Measurements from ENCODE around the gene KPNA6.
"Not testable (repeated sequence)": the region's sequence is repeated elsewhere in the genome, so short reads cannot be mapped to it uniquely, and the experiment has no call there.

KPNA6 gene

DNA sequence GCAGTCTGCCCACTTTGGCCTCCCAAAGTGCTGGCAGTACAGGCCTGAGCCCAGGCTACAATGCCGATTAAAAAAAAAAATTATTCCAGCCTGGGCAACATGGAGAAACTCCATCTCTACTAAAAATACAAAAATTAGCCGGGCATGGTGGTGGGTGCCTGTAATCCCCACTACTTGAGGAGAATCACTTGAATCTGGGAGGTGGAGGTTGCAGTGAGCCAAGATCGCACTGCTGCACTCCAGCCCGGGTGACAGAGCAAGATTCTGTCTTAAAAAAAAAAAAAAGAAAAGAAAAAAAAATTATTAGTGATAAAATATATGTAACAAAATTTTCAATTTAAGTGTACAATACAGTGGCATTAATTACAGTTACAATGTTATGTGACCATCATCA, 35.4 kb downstream of the KPNA6 start:
- DNase-seq, result not testable (repeated sequence)

DNA sequence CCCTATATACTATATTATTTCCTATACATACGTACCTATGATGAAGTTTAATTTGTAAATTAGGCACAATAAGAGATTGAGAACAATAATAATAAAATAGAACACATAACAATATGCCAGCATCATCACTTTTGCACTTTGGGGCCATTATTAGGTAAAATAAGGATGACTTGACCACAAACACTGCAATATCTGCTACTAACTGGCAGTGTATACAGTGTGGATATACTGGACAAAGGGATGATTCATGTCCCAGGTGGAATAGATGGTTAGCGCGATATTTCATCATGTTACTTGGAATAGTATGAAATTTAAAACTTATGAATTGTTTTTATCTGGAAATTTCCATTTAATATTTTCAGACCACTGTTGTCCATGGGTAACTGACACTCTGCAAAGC, 36.2 kb downstream of the KPNA6 start:
- no peak for DNase-seq

DNA sequence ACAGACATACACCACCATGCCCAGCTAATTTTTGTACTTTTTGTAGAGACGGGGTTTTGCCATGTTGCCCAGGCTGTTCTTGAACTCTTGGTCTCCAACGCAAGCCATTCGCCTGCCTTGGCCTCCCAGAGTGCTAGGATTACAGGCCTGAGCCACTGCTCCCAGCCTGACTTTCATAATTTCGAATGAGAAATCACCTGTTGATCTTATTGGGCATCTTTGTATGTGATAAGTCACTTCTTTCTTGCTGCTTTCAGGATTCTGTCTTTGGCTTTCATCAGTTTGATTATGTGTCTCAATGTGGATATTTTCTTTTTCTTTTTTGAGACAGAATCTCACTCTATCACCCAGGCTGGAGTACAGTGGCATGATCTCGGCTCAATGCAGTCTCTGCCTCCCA, 39.9 kb downstream of the KPNA6 start:
- not testable (repeated sequence) for DNase-seq

DNA sequence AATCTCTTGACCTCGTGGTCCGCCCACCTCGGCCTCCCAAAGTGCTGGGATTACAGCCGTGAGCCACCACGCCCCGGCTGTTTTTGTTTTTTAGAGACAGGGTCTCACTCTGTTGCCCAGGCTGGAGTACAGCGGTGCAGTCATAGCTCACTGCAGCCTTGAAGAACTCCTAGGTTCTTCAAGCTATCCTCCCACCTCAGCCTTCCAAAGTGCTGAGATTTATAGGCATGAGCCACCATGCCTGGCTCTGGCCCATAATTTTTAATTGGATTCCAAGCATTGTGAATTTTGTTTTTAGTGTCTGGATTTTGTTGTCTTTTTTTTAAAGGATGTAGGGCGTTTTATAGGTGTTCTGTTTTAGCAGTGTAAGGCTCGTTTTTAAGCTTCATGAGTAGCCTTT, 43.0 kb downstream of the KPNA6 start:
- DNase-seq, result no peak

DNA sequence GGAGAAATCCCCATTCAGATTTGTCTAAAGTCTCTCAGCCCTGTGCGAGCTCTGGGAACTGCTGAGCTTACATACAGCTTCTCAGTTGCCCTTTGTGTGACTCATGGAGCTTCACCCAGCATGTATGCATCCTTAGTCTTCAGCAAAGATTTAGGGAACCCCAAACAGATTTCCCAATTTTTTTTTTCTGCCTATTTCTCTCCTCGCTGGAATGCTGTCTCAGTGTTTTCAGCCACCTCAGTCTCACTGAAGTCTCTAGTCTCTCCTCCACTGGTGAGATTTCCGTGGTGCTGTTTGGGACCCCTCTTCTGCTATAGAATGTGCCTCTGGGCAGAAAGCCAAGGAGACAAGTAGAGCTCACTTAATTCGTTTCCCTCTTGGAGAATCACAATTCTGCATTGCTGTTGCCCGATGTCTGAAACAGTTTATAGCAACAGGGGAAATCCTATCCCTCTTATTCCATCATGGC, 43.5 kb downstream of the KPNA6 start:
- peak; percentile 77 for DNase-seq

DNA sequence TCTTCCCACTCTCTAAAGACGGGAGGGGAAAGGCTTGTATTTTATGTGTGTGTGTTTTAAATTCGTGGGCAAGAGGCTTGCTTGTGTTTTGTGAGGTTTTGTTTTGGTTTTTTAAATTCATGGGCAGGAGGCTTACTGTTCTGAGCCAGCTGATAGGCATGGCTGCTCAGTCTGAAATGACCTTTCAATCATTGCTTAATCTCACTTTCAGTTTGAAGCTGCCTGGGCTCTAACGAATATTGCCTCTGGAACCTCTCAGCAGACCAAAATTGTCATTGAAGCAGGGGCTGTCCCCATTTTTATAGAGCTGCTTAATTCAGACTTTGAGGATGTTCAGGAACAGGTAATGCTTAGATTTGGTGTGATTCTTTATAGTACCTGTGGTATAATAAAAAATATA, 51.3 kb downstream of the KPNA6 start:
- DNase-seq, result no peak

DNA sequence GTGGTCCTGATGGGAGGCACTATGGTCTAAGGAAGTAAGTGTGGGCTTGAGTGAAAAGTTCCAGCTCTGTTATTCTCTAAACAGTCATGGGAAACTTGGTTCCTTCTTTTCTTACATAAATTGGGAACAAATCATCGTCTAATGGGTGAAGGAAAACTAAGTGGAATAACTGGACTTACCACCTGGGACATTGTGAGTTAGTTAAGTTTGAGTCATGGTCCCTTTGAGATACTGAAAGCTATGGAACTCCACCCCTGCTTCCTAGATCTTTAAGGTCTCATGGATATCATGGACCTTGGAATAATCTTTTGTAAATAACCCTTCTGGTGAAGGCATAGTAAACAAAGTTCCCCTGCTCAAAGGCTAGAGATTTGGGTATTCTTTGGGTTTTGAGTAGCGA, 55.5 kb downstream of the KPNA6 start:
- no peak for DNase-seq

DNA sequence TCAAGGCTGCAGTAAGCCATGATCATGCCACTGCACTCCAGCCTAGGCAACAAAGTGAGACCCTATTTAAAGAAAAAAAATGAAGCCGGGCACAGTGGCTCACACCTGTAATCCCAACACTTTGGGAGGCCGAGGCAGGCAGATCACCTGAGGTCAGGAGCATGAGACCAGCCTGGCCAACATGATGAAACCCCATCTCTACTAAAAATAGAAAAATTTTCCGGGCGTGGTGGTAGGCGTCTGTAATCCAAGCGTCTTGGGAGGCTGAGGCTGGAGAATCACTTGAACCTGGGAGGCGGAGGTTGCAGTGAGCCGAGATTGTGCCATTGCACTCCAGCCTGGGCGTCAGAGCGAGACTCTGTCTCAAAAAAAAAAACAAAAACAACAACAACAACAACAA, 57.8 kb downstream of the KPNA6 start:
- DNase-seq, result not testable (repeated sequence)

DNA sequence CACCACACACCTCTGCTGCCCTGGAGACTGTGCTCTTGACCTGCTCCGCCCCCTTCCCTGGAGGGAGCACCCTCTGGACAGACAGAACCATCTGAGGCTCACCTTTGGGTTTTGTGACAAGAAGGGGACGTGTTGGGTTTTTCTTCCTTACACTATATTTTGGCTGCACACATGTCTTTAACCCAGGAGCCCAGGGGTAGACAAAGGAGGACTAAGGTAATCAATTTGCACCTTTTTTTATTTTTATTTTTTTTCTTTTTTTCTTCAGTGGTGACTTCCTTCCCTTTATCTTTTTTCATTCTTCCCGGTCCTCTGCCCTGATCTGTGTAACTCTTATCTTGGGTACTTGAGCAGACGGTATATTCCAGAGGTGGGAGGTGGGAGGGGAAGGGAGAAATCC, 63.1 kb downstream of the KPNA6 start:
- DNase-seq, result no peak

DNA sequence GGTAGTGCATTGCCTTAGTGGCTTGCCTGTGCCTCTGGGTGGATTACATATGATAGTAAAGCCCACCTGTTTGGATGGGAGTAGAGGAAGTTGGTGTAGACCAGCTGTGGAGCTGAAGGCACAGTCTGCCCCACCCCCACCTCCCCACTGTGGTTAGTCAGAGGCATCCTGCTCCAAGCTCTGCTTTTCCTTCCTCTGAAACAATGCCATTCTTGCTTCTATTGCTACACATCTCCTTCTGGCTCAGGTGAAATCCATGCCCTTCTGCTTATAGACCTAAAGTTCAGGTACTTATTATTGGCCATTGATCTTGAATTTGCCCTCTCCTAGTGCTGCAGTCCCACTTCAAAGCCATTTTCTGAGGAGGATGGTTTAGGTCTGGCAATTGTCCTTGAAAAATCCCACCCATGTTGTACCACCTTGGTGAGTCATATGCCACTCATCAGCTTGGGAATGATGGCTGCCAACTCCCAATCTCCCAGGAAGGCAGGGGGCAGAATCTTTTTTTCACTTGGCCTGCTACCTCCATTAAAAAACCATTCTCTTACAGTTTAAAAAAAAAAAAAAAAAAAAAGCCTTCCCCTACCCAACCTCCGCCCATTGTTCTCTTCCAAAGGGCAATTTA, 64.9 kb downstream of the KPNA6 start:
- DNase-seq, result no peak

DNA sequence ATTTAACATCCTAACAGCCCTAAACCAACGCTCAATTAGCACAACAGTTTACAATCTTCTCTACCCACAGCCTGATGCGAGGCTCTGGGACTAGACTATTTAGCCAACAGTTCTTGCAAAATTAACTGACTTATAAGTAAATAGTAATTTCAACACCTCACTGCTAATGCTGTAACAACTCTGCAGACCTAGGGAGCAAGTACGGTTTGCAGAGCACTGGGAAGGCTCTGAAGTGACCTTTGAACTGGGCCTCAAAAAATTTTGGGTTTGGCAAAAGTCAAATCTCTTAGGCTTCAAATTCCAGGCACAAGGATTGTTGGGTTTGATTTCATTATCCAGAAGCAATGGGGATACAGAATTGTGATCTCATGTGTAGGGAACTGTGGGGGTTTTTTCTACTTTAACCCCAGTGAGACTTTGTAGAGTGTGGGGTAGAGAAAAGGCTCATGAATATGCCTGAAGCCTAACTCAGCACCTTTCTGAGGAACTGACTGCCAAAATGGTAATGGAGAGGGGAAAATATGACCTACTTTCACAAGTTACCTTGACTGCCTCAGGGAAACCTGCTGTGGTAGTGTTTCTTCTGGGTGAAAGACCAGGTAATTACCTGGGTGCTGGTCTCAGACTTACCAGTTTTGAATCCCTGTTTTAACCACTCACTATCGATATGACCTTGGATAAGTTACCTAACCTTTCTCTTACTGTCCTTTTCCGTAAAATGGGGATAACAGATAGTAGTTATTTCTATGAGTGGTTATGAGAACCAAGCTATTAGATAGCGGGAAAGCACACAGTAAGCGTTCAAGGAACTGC, 70.7 kb downstream of the KPNA6 start:
- no peak for DNase-seq

DNA sequence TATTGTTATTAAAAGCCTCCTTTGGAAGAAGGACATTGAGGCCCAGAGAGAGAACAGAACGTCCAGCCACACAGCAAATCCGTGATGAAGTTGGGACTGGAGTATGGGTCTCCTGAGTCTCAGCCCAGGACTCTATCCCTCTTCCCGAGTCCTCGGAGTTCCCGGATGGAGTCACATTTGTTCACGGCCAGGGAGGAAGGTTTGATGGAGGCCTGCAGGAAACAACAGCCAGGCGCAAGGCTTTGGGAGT, 71.3 kb downstream of the KPNA6 start:
- DNase-seq, result no peak

DNA sequence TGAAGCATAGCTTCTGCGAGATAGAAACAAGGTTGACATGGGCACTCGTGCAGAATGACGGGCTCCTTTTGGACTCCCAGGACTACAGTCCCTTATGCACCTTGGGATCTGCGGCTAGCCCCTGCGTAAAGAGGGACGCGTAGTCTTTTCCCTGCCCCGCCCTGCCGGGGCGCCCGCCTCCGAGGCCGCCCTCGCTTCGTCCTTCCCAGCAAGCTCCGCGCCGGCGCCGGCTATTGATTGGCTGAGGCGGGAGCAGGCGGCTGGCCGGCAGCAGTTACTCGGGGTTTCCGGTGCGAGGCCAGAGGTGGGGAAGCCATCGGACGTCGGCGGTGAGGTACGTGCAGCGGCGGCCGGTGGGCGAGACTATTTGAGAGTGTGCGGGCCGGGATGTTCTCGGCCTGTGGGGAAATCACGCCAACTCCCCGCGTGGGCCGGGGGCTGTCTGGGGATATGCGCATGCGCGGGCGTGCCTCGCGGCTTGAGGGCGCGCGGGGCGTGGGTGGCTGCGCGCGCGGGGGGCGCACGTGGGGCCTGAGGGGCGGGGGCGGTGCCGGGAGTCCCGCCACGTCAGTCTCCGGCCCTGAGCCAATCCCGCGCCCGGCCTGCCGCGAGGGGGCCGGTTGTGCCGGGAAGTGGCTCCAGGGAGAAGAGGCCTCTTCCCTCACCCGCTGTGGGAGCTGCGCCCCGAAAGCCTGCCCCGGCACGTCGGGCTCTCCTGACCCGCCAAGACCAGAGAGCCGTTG, 71.8 kb downstream of the KPNA6 start, which contains the start of gene TXLNA:
TSS of gene TXLNA (plus strand) at position 233 of the 743 bp plus-strand sequence. CDS start 671 bp downstream, outside the sequence.
- peak; percentile 97 for DNase-seq

DNA sequence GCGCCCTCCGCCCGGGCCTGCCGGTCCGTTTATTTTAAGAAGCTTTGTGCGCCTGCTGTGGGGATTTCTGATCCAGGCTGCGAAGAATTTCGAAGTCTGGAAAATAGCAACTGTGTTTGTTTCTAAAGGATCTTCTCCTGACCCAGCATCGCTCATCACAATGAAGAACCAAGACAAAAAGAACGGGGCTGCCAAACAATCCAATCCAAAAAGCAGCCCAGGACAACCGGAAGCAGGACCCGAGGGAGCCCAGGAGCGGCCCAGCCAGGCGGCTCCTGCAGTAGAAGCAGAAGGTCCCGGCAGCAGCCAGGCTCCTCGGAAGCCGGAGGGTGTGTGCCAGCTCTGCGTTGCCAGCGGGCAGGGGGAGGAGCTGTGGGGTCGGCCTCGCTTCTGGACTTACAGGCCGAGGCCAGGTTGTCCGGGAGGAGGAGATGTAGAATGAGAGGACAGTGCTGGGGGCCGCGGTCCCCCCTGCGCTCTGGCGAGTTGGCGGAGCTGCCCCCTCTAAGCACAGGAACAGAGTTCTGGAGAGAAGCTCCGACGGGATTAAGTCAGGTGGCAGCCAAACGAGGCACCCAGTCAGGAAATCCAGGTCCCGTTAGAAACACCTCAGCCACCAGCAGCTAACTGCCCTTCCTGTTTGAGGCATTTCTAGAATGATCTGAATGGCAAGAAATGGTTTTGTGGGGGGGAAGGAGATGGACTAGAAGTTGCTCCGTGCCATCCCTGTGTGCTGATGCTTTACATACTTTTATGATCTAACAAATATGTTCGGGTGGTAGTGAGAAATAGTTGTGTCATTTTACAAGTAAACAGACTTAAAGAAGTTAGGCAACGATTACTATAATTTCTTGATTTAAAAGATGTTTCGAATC, 72.6 kb downstream of the KPNA6 start:
- DNase-seq, result no peak

DNA sequence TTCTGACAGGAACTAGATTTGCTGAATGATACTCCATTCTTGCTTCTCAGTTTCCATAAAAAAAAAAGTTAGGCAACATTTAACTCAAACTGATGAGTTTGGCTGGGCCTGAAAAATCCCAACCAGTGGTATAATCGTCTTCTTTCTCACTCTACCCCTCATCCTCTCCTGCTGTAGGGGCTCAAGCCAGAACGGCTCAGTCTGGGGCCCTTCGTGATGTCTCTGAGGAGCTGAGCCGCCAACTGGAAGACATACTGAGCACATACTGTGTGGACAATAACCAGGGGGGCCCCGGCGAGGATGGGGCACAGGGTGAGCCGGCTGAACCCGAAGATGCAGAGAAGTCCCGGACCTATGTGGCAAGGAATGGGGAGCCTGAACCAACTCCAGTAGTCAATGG, 73.2 kb downstream of the KPNA6 start:
- no peak for DNase-seq

DNA sequence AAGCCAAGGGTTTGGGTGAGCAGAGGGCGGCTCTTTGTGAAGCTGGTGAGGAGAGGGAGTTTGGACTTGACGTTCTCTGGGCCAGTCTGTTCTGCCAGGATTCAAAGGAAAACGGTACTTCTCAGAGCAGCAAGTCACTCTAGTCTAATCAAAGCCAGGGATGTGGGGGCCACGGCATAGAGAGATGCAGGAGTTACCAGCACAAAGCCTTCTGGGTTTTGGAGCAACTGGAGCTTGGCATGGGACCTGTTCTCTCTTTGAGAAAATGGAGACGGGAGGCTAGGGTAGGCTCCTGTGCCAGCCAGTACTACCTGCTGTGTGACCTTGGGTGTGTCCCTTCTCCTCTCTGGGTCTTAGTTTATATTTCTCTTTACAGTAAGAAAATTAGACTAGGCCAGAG, 73.7 kb downstream of the KPNA6 start:
- no peak for DNase-seq

DNA sequence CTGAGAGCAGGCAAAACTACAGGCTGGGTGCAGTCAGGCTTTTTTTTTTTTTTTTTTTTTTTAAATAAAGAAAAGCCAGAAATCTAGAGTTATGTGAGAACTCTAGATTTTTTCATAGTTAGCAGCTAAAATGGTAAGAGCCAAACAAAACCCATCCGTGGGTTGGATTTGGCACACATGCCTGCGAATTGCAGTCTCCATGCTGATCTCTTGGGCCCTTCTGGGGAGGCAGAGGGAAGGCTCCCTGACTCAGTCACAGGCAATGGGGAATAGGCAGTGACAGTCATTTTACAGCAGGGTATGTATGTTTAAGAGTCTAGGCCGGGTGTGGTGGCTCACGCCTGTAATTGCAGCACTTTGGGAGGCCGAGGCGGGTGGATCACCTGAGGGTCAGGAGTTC, 74.2 kb downstream of the KPNA6 start:
- DNase-seq, result no peak

DNA sequence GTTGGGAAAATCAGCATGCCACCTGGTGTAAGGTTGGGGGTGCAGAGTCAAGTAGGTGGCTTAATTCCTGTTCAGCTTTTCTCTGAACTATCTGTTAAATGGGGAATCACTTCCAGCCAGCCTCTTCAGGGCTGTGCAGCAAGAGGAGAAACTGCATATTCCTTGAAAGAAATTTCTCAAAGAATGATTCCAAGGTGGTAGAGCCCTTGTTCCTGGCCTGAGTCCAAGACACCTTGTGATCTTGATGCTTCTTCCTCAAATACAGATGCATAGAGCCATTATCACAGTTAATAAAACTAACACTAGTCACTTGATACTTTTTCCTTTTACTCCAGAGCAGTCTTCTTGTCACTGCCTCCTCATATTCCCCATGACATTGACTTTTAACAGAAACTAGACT, 76.8 kb downstream of the KPNA6 start:
- no peak for DNase-seq

DNA sequence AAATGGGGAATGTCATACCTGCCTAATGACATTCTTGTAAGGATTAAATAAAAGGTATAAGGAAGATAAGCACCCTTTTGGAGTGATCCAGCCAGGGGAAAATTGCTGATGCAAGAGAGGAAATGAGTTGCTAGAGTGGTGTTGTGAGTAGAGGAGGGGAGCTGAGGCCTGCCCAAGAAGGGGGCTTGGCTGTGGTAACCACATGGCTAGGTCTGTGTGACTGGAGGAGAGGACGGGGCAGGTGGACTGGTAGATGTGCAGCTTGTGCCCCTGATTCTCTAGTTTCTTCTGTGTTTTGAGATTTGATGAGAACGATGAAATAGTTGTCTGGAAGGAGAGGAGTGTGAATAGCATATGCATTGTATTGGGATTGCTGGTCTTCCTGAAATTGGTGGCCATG, 78.2 kb downstream of the KPNA6 start:
- no peak for DNase-seq

DNA sequence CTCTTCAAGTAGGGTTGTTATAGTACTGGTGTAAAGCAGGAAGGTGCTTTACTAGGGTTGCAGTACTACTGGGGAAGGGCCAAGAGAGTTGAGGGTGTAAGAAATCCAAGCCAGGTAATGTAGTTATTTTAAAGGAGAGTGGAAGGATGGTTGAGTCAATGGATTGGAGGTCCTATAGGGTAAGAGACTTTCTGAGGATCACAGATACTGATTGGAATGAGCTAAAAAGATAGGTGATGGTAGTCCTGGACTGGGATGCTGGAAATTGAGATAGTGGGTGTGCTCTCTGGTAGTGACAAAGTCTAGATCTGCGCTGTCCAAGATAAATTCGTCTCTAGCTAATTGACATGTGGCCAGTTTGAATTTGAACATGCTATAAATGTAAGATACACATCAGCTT, 78.6 kb downstream of the KPNA6 start:
- no peak for DNase-seq

DNA sequence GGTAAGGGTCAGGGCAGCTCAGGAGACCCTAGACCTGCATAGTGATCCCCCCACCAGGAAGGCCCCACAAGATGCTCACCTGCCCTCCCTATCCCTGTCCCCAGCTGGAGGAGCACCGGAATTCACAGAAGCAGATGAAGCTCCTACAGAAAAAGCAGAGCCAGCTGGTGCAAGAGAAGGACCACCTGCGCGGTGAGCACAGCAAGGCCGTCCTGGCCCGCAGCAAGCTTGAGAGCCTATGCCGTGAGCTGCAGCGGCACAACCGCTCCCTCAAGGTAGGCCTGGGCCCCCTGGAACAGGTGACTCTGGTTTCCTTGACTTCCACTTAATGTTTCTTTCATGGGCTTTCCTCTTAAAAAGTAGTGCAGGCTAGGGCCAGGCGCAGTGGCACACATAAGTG, 80.0 kb downstream of the KPNA6 start:
- DNase-seq, result no peak

DNA sequence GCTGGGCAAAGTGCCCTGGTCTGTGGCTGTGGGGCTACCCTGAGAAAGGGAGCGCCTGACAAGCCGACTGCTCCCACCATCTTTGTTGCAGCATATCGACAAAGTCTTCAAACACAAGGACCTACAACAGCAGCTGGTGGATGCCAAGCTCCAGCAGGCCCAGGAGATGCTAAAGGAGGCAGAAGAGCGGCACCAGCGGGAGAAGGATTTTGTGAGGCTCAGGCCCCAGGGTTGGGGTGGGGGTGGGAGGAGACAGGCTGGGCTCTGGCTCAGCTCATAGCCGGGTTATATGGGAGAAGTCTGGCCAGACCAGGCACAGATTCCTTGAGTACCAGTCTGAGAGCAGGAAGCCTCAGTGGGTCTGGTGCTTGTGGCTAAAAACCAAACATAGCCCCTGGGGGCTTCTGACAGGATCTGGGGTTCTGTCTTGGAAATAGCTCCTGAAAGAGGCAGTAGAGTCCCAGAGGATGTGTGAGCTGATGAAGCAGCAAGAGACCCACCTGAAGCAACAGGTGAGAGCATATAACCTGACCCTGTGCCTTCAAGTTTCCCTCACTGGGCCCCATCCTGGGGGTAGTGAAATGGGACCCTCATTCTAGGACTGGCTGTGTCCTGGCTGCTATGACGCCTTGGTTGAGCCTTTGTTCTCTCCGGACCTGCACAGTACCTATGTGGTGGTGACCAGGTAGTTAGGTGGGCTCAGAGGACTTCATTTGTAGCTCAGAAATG, 84.5 kb downstream of the KPNA6 start:
- DNase-seq, result no peak

All from eye (tissue), 1 donor.